Endothelial cell of umbilical vein (primary cell): ENCODE measurements around the gene LANCL3. TPM values are rescaled to one million over a fixed set of nuclear protein-coding genes. Genes with fewer than 3 reads are reported as not detected.
"Not testable (repeated sequence)": the region's sequence is repeated elsewhere in the genome, so short reads cannot be mapped to it uniquely, and the experiment has no call there.

Experiments used
- BruUV-seq: library from RNA; stranded (reverse); fragments of 400-500 nt; replicated peaks from 2 replicates; lab custom pipeline; 2021; lab: Mats Ljungman, UMichigan
- CTCF ChIA-PET: fragments of 300-600, 350-600 bp; sonication (Branson Sonifier 250); formaldehyde crosslinking; loops from one replicate; lab custom pipeline; 2021; ENCODE audit warnings: antibody characterized with exemption, inconsistent platforms; lab: Charles Lee
- POLR2A ChIA-PET: fragments of 300-600, 350-600 bp; sonication (Branson Sonifier 250); formaldehyde crosslinking; loops from one replicate; lab custom pipeline; 2021; ENCODE audit warnings: antibody characterized with exemption, inconsistent platforms; lab: Charles Lee
- DNase-seq: peaks from one replicate; pipeline ENCODE4 v3.0.0-alpha.2; 2011; ENCODE audit warnings: low read depth, low spot score
- FAIRE-seq: peaks from 2 replicates; lab custom pipeline; 2011; peaks lifted over from hg19 to GRCh38; lab: Jason Lieb, UNC
- H2AFZ ChIP-seq: 2 replicates; pipeline ENCODE4 v1.6.0; 2012; ENCODE audit warnings: low read depth, low read length, control low read depth, inconsistent platforms
- H3K27ac ChIP-seq: 2 replicates; pipeline ENCODE4 v1.5.1; 2011; ENCODE audit warnings: low read depth, mild to moderate bottlenecking, control low read depth, low read length, moderate library complexity; ENCODE audit not compliant: insufficient read depth
- H3K27me3 ChIP-seq, 2 experiments: 2 replicates each; pipeline versions ENCODE4 v1.6.0 to v1.6.1; 2011; ENCODE audit warnings: low read length in 2 of 2, mixed read lengths in 1 of 2; ENCODE audit not compliant: control insufficient read depth in 2 of 2, insufficient read depth in 2 of 2
- H3K36me3 ChIP-seq, 2 experiments: 2 replicates in 1 of 2; 3 replicates in 1 of 2; pipeline ENCODE4 v1.5.1; 2011; ENCODE audit warnings: low read length in 2 of 2, mild to moderate bottlenecking in 1 of 2, moderate library complexity in 1 of 2; ENCODE audit not compliant: control insufficient read depth in 2 of 2, insufficient read depth in 2 of 2; ENCODE audit errors: extremely low read depth in 1 of 2
- H3K4me1 ChIP-seq: 3 replicates; pipeline ENCODE4 v1.5.1; 2011; ENCODE audit warnings: mild to moderate bottlenecking, low read length; ENCODE audit not compliant: control insufficient read depth, insufficient read depth; ENCODE audit errors: extremely low read depth
- H3K4me2 ChIP-seq: 2 replicates; pipeline ENCODE4 v1.6.1; 2011; ENCODE audit warnings: low read length, control low read depth, mixed read lengths; ENCODE audit not compliant: insufficient read depth
- H3K4me3 ChIP-seq, 3 experiments: fragments of 200-600 bp in 1 of 3; sonication (generic), shearing (Covaris generic) in 1 of 3; replicated peaks in 1 of 3; 2 replicates each; pipeline ENCODE4 v1.5.1; 2011 to 2016; ENCODE audit warnings: control low read depth in 3 of 3, low read length in 3 of 3, mild to moderate bottlenecking in 2 of 3, inconsistent platforms in 1 of 3, low read depth in 1 of 3, moderate library complexity in 1 of 3; ENCODE audit not compliant: insufficient read depth in 1 of 3
- H3K79me2 ChIP-seq: 2 replicates; pipeline ENCODE4 v1.6.0; 2012; ENCODE audit warnings: low read length, inconsistent platforms; ENCODE audit not compliant: control insufficient read depth, insufficient read depth
- H3K9ac ChIP-seq: replicated peaks from 2 replicates; pipeline ENCODE3; 2011; ENCODE audit warnings: low read length, control low read depth; ENCODE audit not compliant: insufficient read depth; ENCODE audit errors: extremely low read depth
- H3K9me1 ChIP-seq: replicated peaks from 3 replicates; pipeline ENCODE4 v1.6.0; 2011; ENCODE audit warnings: mild to moderate bottlenecking, low read length; ENCODE audit not compliant: control insufficient read depth, insufficient read depth; ENCODE audit errors: extremely low read depth
- H3K9me3 ChIP-seq: replicated peaks from 2 replicates; pipeline ENCODE4 v1.5.1; 2012; ENCODE audit warnings: low read length, inconsistent platforms; ENCODE audit not compliant: control insufficient read depth, insufficient read depth
- H4K20me1 ChIP-seq: replicated peaks from 2 replicates; pipeline ENCODE3; 2011; ENCODE audit warnings: mild to moderate bottlenecking, low read length; ENCODE audit not compliant: control insufficient read depth, insufficient read depth; ENCODE audit errors: extremely low read depth
- EZH2 ChIP-seq: IDR thresholded peaks from 2 replicates; pipeline ENCODE4 v1.6.1; 2012; ENCODE audit warnings: borderline replicate concordance, low read depth, mild to moderate bottlenecking, moderate library complexity, low read length, inconsistent platforms; ENCODE audit not compliant: severe bottlenecking
- FOS ChIP-seq: IDR thresholded peaks from 2 replicates; pipeline ENCODE4 v1.6.1; 2011; ENCODE audit warnings: mild to moderate bottlenecking, low read length, moderate library complexity, borderline replicate concordance; ENCODE audit not compliant: insufficient read depth
- GATA2 ChIP-seq: IDR thresholded peaks from 2 replicates; pipeline ENCODE4 v1.7.0; 2011; ENCODE audit warnings: low read depth, mild to moderate bottlenecking, moderate library complexity, mixed read lengths, low read length; ENCODE audit not compliant: insufficient read length, insufficient read depth
- JUN ChIP-seq: IDR thresholded peaks from 2 replicates; pipeline ENCODE4 v1.6.1; 2011; ENCODE audit warnings: borderline replicate concordance, low read depth; ENCODE audit not compliant: insufficient read length, insufficient read depth
- MAX ChIP-seq: IDR thresholded peaks from 2 replicates; pipeline ENCODE4 v1.6.1; 2011; ENCODE audit not compliant: insufficient read depth, insufficient read length
- MYC ChIP-seq: IDR thresholded peaks from one replicate; pipeline ENCODE4 v1.6.1; 2011; ENCODE audit warnings: mild to moderate bottlenecking, low read depth, low read length
- POLR2A ChIP-seq: IDR thresholded peaks from 2 replicates; pipeline ENCODE4 v1.6.1; 2012; ENCODE audit warnings: low read depth, mild to moderate bottlenecking, control low read depth, low read length
- POLR2AphosphoS5 ChIP-seq: IDR thresholded peaks from 2 replicates; pipeline ENCODE4 v1.6.1; 2012; ENCODE audit warnings: low read depth, mild to moderate bottlenecking, control low read depth, low read length, moderate library complexity; ENCODE audit not compliant: insufficient read depth
- dilution Hi-C: fragments of 300-500 bp; cut with MboI; formaldehyde crosslinking; loops from one replicate; pipeline ENCODE4 v1.15.0; 2019; ENCODE audit warnings: low sequenced_read_pairs; ENCODE audit not compliant: extremely low pct_ligation_motif_present
- intact Hi-C: fragments of 100-400 bp; cut with micrococcal nuclease; formaldehyde crosslinking; loops from one replicate; pipeline ENCODE4 v1.10.0; 2022
- polyA plus RNA-seq, 4 experiments: library from polyadenylated mRNA; depleted of rRNA in 3 of 4; stranded (reverse) in 3 of 4; unstranded in 1 of 4; fragments of >200 nt; gene quantifications; 2 replicates each; pipeline versions ENCODE4 v1.2.1 to v1.2.3, GENCODE V29; 2011 to 2012; ENCODE audit warnings: missing spikeins in 1 of 4
- total RNA-seq: library from RNA; stranded (reverse); gene quantifications from 2 replicates; pipeline ENCODE4 v1.2.3, GENCODE V29; 2021
- TF ChIP-seq, protein P1 (sequence below), 2 donors: IDR thresholded peaks; 1 replicate in 1 of 2; 2 replicates in 1 of 2; pipeline ENCODE4 v1.5.1; 2011; ENCODE audit warnings: low read length in 2 of 2, mild to moderate bottlenecking in 2 of 2, moderate library complexity in 2 of 2, control low read depth in 1 of 2, inconsistent platforms in 1 of 2, low read depth in 1 of 2; ENCODE audit not compliant: insufficient read depth in 1 of 2; ENCODE audit errors: extremely low read depth in 1 of 2

The LANCL3 gene
- total and polyA plus RNA-seq, 2 donors (not counting 3 experiments of a cell fraction or from before 2014, with no cell fraction given): 0.12 to 1.5 TPM

GRCh38 chrX:37646254-37646653, 74.8 kb downstream of the LANCL3 start:
- intact Hi-C loops (no loop called here), dilution Hi-C loops (no loop called here)
- H3K36me3 ChIP-seq: no peaks in the 10 kb centered on the region
- FAIRE-seq (no peak), DNase-seq (no peak)
- no peaks in the 10 kb centered on the region for H3K9me3 ChIP-seq
- no TSS peak for BruUV-seq
- H3K27ac ChIP-seq: no peak overlapping the region
- no peaks in the 10 kb centered on the region for H3K79me2 ChIP-seq
- ChIA-PET POLR2A (no interaction called here), CTCF (interaction anchor here (0.7 kb wide), 1 partner anchor 11 kb away, joined by 3 read pairs; no protein-coding TSS in a partner anchor)
- H3K4me2 ChIP-seq: no peak overlapping the region
- H3K27me3 ChIP-seq: no peaks in the 10 kb centered on the region
- no peak overlapping the region for H3K4me3 ChIP-seq
- no peaks in the 10 kb centered on the region for H3K4me1 ChIP-seq
- TF ChIP-seq GATA2: no peak
- TF ChIP-seq POLR2A: no peak
- TF ChIP-seq JUN: no peak
- no peak for TF ChIP-seq MYC
- no peak for TF ChIP-seq POLR2AphosphoS5
- no peak for TF ChIP-seq MAX
- TF ChIP-seq, protein P1, sequence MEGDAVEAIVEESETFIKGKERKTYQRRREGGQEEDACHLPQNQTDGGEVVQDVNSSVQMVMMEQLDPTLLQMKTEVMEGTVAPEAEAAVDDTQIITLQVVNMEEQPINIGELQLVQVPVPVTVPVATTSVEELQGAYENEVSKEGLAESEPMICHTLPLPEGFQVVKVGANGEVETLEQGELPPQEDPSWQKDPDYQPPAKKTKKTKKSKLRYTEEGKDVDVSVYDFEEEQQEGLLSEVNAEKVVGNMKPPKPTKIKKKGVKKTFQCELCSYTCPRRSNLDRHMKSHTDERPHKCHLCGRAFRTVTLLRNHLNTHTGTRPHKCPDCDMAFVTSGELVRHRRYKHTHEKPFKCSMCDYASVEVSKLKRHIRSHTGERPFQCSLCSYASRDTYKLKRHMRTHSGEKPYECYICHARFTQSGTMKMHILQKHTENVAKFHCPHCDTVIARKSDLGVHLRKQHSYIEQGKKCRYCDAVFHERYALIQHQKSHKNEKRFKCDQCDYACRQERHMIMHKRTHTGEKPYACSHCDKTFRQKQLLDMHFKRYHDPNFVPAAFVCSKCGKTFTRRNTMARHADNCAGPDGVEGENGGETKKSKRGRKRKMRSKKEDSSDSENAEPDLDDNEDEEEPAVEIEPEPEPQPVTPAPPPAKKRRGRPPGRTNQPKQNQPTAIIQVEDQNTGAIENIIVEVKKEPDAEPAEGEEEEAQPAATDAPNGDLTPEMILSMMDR (IDR thresholded peaks at IDR 0.05; ENCODE audit: extremely low read depth in 1 of 2, insufficient read depth in 1 of 2, low read depth in 1 of 2, low read length in 2 of 2): no peak
- TF ChIP-seq EZH2: no peak
- no peak for TF ChIP-seq FOS
- H3K9me1 ChIP-seq: no peaks in the 10 kb centered on the region
- H2AFZ ChIP-seq: no peak overlapping the region
- H4K20me1 ChIP-seq: no peaks in the 10 kb centered on the region
- H3K9ac ChIP-seq: no peak overlapping the region

DNA sequence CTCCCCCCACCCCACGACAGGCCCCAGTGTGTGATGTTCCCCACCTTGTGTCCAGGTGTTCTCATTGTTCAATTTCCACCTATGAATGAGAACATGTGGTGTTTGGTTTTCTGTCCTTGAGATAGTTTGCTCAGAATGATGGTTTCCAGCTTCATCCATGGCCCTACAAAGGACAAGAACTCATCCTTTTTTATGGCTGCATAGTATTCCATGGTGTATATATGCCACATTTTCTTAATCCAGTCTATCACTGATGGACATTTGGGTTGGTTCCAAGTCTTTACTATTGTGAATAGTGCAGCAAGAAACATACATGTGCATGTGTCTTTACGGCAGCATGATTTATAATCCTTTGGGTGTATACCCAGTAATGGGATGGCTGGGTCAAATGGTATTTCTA, 79.4 kb downstream of the LANCL3 start:
- DNase-seq, H3K4me2 ChIP-seq, POLR2A ChIA-PET, CTCF ChIA-PET, FAIRE-seq, H3K9me1 ChIP-seq, H3K27ac ChIP-seq, H2AFZ ChIP-seq, intact Hi-C loops, dilution Hi-C loops, H3K9ac ChIP-seq, BruUV-seq, H3K79me2 ChIP-seq, H4K20me1 ChIP-seq, H3K4me3 ChIP-seq, H3K4me1 ChIP-seq, H3K27me3 ChIP-seq, H3K36me3 ChIP-seq, H3K9me3 ChIP-seq: not testable (repeated sequence)
